Stimulated activated CD4-positive, alpha-beta T cell treated with anti-CD3 and anti-CD28 coated beads, TNF-alpha, amount 100 ng/mL, for 48 hours (primary cell): Measurements from ENCODE around the gene PCDHGA5.
"Not testable (repeated sequence)": the region's sequence is repeated elsewhere in the genome, so short reads cannot be mapped to it uniquely, and the experiment has no call there.

Source experiments
- DNase-seq, 3 donors: peaks; one replicate each; pipeline ENCODE4 v3.0.0-alpha.2; 2020; ENCODE audit warnings: low read depth in 3 of 3

Gene PCDHGA5

GRCh38 chr5:141363952-141364660 is at the start of gene PCDHGA5:
Gene PCDHGA5 (plus strand): TSS chr5:141364162. CDS start chr5:141364331, 169 bp downstream.
- no peak for DNase-seq

- not testable (repeated sequence) for DNase-seq
These were observed 47.0 kb upstream of the PCDHGA5 start for GRCh38 chr5:141316963-141317362.

- DNase-seq, result no peak
These were observed 44.8 kb upstream of the PCDHGA5 start for GRCh38 chr5:141319202-141319601.

- no peak for DNase-seq
These were observed 44.3 kb upstream of the PCDHGA5 start for GRCh38 chr5:141319699-141320098.

- peak; percentile 82 to 87 (median 83) for DNase-seq
These were observed 43.5 kb upstream of the PCDHGA5 start, which contains the start of gene TAF7 for GRCh38 chr5:141320225-141321169. Gene TAF7 (minus strand): TSS chr5:141320784. CDS start chr5:141320044, 740 bp downstream.

- no peak for DNase-seq
These were observed 41.7 kb upstream of the PCDHGA5 start for GRCh38 chr5:141322261-141322660.

- peak; percentile 36 to 43 (median 42) for DNase-seq
These were observed 37.7 kb upstream of the PCDHGA5 start for GRCh38 chr5:141326088-141326854.

- DNase-seq, result no peak
These were observed 35.7 kb upstream of the PCDHGA5 start for GRCh38 chr5:141328231-141328630.

GRCh38 chr5:141330299-141331080 is 33.5 kb upstream of the PCDHGA5 start, which contains the start of gene PCDHGA1:
Gene PCDHGA1 (plus strand): TSS chr5:141330514.
- no peak for DNase-seq

GRCh38 chr5:141332571-141332970 is 31.4 kb upstream of the PCDHGA5 start:
- DNase-seq, result not testable (repeated sequence)

GRCh38 chr5:141338538-141339306 is 25.2 kb upstream of the PCDHGA5 start, which contains the start of gene PCDHGA2:
Gene PCDHGA2 (plus strand): TSS chr5:141338760.
- DNase-seq, result no peak

GRCh38 chr5:141340781-141341354 is 23.1 kb upstream of the PCDHGA5 start:
- DNase-seq, result not testable (repeated sequence)

- DNase-seq, result no peak
These were observed 21.2 kb upstream of the PCDHGA5 start for GRCh38 chr5:141342773-141343172.

- no peak for DNase-seq
These were observed 20.6 kb upstream of the PCDHGA5 start, which contains the start of gene PCDHGA3 for GRCh38 chr5:141343242-141343952. Gene PCDHGA3 (plus strand): TSS chr5:141343829. CDS start chr5:141344034, 205 bp downstream.

- DNase-seq, result no peak
These were observed 20.0 kb upstream of the PCDHGA5 start for GRCh38 chr5:141343953-141344463.

GRCh38 chr5:141345327-141345726 is 18.6 kb upstream of the PCDHGA5 start:
- no peak for DNase-seq

GRCh38 chr5:141346017-141346416 is 17.9 kb upstream of the PCDHGA5 start:
- not testable (repeated sequence) for DNase-seq

- no peak for DNase-seq
These were observed 13.9 kb upstream of the PCDHGA5 start, which contains the start of gene PCDHGB1 for GRCh38 chr5:141349917-141350619. Gene PCDHGB1 (plus strand): TSS chr5:141350099. CDS start chr5:141350261, 162 bp downstream.
